HG02759 (cell line): ENCODE results near the gene H2AZ1.

Source experiments
- ATAC-seq: cut with Tn5 transposase; IDR thresholded peaks from one replicate; pipeline ENCODE4 v1.9.1; 2021; ENCODE audit warnings: mild to moderate bottlenecking, moderate library complexity; ENCODE audit not compliant: unreplicated experiment

The H2AZ1 gene

GRCh38 chr4:99946356-99947189 is 3.5 kb downstream of the H2AZ1 start, which contains the start of gene DNAJB14:
TSS of gene DNAJB14 (minus strand) at chr4:99946618. CDS start at chr4:99946571, 47 bp downstream.
- peak; percentile 48 for ATAC-seq

DNA sequence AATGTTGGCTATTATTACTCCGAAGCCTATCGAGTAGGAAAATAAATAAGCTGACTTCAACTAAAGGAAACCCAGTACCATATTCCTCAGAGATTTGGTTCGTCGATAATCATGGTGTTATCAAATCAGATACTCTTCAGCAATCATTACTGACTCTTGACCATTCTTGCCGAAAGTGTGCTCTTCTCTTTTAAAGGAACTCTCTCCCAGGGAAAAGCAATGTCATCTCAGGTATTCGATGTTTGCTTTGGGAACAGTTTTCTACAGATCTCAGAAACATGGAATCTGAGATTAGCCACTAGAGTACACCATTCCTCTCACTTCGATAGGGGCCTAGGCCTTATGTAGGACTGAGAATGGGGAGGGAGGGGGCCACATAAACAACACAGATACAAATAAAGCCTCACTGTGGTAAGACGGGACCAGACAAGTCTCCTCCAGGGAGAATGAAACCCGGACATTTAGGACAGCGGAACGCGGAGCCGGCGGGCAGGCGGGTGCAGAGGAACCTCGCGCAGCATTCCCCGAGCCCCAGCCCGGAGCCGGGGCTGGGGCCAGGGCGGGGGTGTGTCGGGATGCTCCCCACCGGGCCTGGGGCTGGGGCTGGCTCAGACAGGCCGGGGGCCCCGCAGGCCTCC is 4.2 kb downstream of the H2AZ1 start:
- ATAC-seq: peak; percentile 2

- no peak for ATAC-seq
Observed at GRCh38 chr4:99943904-99944437, 6.1 kb downstream of the H2AZ1 start.

- no peak for ATAC-seq
Observed at GRCh38 chr4:99938243-99938753, 11.8 kb downstream of the H2AZ1 start.

- ATAC-seq: no peak
Observed at GRCh38 chr4:99934891-99935290, 15.2 kb downstream of the H2AZ1 start.

DNA sequence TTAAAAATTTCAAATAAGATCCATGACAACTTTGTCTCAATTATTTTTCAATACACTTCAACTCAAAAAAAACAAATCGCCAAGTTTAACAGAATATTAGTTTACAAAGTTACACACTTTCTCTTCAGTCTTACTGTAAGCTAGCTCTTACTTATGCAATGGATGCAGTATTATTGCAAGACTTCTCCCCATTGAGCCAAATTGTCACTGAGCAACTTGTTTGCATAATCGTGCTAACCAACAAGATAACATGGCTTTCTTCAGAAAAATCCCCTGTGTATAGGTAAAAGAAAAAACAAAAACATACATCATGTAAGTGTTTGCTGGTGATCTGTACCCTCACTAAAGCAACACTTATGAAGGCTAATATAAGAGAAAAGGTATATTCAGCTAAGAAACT is 22.5 kb downstream of the H2AZ1 start:
- ATAC-seq: no peak

DNA sequence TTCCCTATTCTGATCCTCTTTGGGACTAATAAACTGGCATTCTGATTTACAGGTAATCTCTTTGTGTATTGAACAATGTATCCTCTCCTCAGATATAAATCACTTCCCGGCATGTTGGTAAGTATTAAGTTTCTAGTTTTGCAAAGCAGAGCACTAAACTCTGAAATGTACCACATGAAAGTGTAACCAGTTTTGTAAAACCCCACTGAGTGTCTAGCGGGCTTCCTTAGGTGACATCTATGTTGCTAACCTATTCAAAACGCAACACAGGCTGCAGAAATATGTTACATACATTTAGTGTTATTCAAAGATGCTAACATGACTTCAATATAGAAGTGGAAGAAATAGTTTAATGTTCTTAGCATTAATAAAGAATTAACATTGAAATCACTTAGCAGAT is 28.9 kb downstream of the H2AZ1 start:
- ATAC-seq: no peak

GRCh38 chr4:99918656-99919055 is 31.4 kb downstream of the H2AZ1 start:
- ATAC-seq: no peak

GRCh38 chr4:99917575-99917974 is 32.5 kb downstream of the H2AZ1 start:
- ATAC-seq: no peak

- ATAC-seq: no peak
Observed at GRCh38 chr4:99915449-99915848, 34.6 kb downstream of the H2AZ1 start.
